ENCODE measurements around the gene ABR. TPM values are rescaled to one million over a fixed set of nuclear protein-coding genes. Genes with fewer than 3 reads are reported as not detected.

ABR gene
- total and polyA plus RNA-seq, 2 of the 13 experiments (the other 11 are each of a cell fraction or from before 2014, with no cell fraction given) = 12.4 to 40.4 TPM

DNA sequence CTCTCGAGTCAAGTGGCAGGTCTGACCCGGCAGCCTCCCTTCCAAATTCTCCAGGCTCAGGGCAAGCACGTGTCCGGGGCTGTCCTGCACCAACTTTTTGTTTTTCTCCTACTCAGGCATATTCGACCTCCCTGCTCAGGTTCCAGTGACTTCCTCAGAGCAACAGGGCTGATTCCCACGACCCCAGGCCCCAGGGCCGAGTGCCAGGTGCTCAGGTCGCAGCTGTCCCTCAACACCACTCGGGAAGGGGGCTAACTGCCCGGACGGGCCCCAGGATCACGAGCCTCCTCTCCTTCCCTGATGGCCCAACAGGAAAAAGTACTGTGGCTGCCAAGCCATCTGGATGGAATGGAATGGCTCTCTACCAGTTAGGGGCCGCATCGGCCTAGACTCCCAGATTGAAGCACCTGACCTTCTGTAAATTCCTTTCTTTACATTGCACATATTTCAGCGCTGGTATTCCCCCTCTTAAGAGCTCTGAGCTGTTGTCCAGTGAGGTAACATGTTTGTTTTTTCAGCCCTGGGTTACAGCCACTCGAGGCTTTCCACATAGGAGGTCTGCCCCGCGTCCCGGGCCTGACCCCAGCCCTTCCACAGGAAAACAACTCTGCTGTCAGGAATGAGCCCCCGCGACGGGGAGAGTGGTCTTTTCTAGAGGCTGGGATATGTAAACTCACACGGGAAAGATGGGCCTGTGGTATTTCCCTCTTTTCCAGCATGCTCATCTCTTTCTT, 225.2 kb downstream of the ABR start (continued):
- TF ChIP-seq HNF1A (IDR thresholded peaks at IDR 0.05; ENCODE audit: low read depth) (no peak), HNF1A (CRISPR knock-in tag; IDR thresholded peaks at IDR 0.05; ENCODE audit: borderline replicate concordance) (no peak), ERF (CRISPR knock-in tag; IDR thresholded peaks at IDR 0.05) (peak; percentile 64), ZSCAN31 (CRISPR knock-in tag; IDR thresholded peaks at IDR 0.05; ENCODE audit: low read depth) (no peak), ISX (CRISPR knock-in tag; conservative IDR thresholded peaks at IDR 0.05) (no peak), FOXC1 (CRISPR knock-in tag; IDR thresholded peaks at IDR 0.05; ENCODE audit: borderline replicate concordance) (0 out of 2 replicates have a peak, but pooled peaks have one; percentile 43), SOX5 (CRISPR knock-in tag; IDR thresholded peaks at IDR 0.05; ENCODE audit: borderline replicate concordance) (peak; percentile 64; the same call in 1 of the 2 replicates), CBX2 (IDR thresholded peaks at IDR 0.05; ENCODE audit: low read depth, low read length) (no peak), CBX2 (CRISPR knock-in tag; IDR thresholded peaks at IDR 0.05; ENCODE audit: low read depth) (no peak), TFAP4 (IDR thresholded peaks at IDR 0.05; ENCODE audit: borderline replicate concordance, low read depth) (no peak), ZNF850 (CRISPR knock-in tag; conservative IDR thresholded peaks at IDR 0.05) (no peak), KMT2B (CRISPR knock-in tag; IDR thresholded peaks at IDR 0.05) (0 out of 2 replicates have a peak, but pooled peaks have one; percentile 43), HOXA9 (CRISPR knock-in tag; IDR thresholded peaks at IDR 0.05; ENCODE audit: borderline replicate concordance) (no peak), ZNF781 (CRISPR knock-in tag; IDR thresholded peaks at IDR 0.05; ENCODE audit: borderline replicate concordance, not compliant biosample characterization) (no peak), IKZF1 (IDR thresholded peaks at IDR 0.05) (no peak), JUNB (CRISPR knock-in tag; IDR thresholded peaks at IDR 0.05; ENCODE audit: borderline replicate concordance) (no peak), TRIM24 (CRISPR knock-in tag; IDR thresholded peaks at IDR 0.05) (no peak), ATF7-NPFF (CRISPR knock-in tag; IDR thresholded peaks at IDR 0.05; ENCODE audit: low read depth) (no peak), SP2 (CRISPR knock-in tag; IDR thresholded peaks at IDR 0.05) (no peak), ELK4 (CRISPR knock-in tag; IDR thresholded peaks at IDR 0.05; ENCODE audit: borderline replicate concordance) (no peak)
- TF ChIP-seq, protein P1, sequence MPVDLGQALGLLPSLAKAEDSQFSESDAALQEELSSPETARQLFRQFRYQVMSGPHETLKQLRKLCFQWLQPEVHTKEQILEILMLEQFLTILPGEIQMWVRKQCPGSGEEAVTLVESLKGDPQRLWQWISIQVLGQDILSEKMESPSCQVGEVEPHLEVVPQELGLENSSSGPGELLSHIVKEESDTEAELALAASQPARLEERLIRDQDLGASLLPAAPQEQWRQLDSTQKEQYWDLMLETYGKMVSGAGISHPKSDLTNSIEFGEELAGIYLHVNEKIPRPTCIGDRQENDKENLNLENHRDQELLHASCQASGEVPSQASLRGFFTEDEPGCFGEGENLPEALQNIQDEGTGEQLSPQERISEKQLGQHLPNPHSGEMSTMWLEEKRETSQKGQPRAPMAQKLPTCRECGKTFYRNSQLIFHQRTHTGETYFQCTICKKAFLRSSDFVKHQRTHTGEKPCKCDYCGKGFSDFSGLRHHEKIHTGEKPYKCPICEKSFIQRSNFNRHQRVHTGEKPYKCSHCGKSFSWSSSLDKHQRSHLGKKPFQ (CRISPR knock-in tag; IDR thresholded peaks at IDR 0.05; ENCODE audit: insufficient replicate concordance) = no peak
